ENCODE data around the gene MYLK4. TPM values are rescaled to one million over a fixed set of nuclear protein-coding genes. Genes with fewer than 3 reads are reported as not detected.

Gene MYLK4
- polyA plus RNA-seq, 1 donor from 2014 or later = 1.3 TPM

DNA sequence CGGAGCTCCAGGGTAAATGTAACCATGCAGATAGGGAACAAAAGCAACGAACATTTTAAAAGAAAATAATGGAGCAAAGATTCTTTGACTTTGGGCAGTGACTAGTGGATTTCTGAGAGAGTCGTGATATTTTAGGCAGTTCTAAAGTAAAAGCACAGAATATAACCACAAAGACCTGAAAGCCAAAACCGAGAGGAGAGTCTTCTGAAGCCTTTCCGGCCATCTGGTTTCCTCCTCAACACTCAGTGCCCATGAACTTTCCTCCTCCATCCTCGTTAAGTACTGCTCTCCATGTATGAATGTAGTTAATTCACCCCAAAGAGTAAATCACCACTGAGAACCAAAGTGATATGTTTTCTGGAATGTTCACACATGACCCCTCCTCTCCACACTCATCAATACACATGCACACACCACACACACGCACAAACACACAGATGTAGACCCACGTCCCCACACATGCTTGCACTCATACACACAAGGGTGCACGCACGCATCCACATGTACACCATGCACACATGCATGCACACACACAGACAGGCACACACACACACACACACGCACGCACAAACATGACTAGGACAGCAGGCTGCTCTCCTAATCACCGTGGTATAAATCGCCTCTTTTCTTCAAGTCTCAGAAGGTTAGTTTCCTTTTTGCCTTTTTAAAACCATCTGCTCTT lies 109.5 kb downstream of the MYLK4 start:
- Histone ChIP-seq H3F3A (ENCODE audit: insufficient read depth, low read length, poor library complexity, severe bottlenecking) (no peaks in the 10 kb centered on the region), H3K27me3 (ENCODE audit: insufficient read depth, low read depth, low read length) (no peaks in the 10 kb centered on the region), H4K20me1 (ENCODE audit: insufficient read depth) (no peaks in the 10 kb centered on the region), H3K36me3 (ENCODE audit: insufficient read depth, low read length) (no peaks in the 10 kb centered on the region), H3K9ac (ENCODE audit: low read length) (no peak overlapping the region), H3K27ac (ENCODE audit: low read length) (no peak overlapping the region), H2AFZ (ENCODE audit: low read depth, low read length) (no peak overlapping the region), H3K4me3 (ENCODE audit: low read length) (no peak overlapping the region), H3K9me2 (ENCODE audit: insufficient read depth, low read length) (no peaks in the 10 kb centered on the region), H3K79me2 (replicated peaks; ENCODE audit: insufficient read depth, low read length) (no peaks in the 10 kb centered on the region), H3K4me2 (ENCODE audit: low read length) (no peak overlapping the region), H3K9me3 (ENCODE audit: low read length) (no peaks in the 10 kb centered on the region)
- TF ChIP-seq EP300 (conservative IDR thresholded peaks at IDR 0.05; ENCODE audit: poor library complexity, severe bottlenecking) = no peak
- TF ChIP-seq, protein P1, sequence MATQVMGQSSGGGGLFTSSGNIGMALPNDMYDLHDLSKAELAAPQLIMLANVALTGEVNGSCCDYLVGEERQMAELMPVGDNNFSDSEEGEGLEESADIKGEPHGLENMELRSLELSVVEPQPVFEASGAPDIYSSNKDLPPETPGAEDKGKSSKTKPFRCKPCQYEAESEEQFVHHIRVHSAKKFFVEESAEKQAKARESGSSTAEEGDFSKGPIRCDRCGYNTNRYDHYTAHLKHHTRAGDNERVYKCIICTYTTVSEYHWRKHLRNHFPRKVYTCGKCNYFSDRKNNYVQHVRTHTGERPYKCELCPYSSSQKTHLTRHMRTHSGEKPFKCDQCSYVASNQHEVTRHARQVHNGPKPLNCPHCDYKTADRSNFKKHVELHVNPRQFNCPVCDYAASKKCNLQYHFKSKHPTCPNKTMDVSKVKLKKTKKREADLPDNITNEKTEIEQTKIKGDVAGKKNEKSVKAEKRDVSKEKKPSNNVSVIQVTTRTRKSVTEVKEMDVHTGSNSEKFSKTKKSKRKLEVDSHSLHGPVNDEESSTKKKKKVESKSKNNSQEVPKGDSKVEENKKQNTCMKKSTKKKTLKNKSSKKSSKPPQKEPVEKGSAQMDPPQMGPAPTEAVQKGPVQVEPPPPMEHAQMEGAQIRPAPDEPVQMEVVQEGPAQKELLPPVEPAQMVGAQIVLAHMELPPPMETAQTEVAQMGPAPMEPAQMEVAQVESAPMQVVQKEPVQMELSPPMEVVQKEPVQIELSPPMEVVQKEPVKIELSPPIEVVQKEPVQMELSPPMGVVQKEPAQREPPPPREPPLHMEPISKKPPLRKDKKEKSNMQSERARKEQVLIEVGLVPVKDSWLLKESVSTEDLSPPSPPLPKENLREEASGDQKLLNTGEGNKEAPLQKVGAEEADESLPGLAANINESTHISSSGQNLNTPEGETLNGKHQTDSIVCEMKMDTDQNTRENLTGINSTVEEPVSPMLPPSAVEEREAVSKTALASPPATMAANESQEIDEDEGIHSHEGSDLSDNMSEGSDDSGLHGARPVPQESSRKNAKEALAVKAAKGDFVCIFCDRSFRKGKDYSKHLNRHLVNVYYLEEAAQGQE (IDR thresholded peaks at IDR 0.05; ENCODE audit: borderline replicate concordance) = no peak
- no peak for TF ChIP-seq TAF1 (IDR thresholded peaks at IDR 0.05; ENCODE audit: low read depth)
- TF ChIP-seq SMC3 (conservative IDR thresholded peaks at IDR 0.05; ENCODE audit: poor library complexity) = no peak
- TF ChIP-seq MXI1 (conservative IDR thresholded peaks at IDR 0.05; ENCODE audit: poor library complexity, severe bottlenecking) = no peak
- TF ChIP-seq RAD21 (conservative IDR thresholded peaks at IDR 0.05) = no peak
- TF ChIP-seq, protein P2, sequence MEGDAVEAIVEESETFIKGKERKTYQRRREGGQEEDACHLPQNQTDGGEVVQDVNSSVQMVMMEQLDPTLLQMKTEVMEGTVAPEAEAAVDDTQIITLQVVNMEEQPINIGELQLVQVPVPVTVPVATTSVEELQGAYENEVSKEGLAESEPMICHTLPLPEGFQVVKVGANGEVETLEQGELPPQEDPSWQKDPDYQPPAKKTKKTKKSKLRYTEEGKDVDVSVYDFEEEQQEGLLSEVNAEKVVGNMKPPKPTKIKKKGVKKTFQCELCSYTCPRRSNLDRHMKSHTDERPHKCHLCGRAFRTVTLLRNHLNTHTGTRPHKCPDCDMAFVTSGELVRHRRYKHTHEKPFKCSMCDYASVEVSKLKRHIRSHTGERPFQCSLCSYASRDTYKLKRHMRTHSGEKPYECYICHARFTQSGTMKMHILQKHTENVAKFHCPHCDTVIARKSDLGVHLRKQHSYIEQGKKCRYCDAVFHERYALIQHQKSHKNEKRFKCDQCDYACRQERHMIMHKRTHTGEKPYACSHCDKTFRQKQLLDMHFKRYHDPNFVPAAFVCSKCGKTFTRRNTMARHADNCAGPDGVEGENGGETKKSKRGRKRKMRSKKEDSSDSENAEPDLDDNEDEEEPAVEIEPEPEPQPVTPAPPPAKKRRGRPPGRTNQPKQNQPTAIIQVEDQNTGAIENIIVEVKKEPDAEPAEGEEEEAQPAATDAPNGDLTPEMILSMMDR (IDR thresholded peaks at IDR 0.05; ENCODE audit: poor library complexity, severe bottlenecking) = no peak
- TF ChIP-seq POLR2AphosphoS5 (IDR thresholded peaks at IDR 0.05) = no peak
- TF ChIP-seq EZH2 (IDR thresholded peaks at IDR 0.05; ENCODE audit: borderline replicate concordance, insufficient read depth, low read length, poor library complexity, severe bottlenecking) = no peak

DNA sequence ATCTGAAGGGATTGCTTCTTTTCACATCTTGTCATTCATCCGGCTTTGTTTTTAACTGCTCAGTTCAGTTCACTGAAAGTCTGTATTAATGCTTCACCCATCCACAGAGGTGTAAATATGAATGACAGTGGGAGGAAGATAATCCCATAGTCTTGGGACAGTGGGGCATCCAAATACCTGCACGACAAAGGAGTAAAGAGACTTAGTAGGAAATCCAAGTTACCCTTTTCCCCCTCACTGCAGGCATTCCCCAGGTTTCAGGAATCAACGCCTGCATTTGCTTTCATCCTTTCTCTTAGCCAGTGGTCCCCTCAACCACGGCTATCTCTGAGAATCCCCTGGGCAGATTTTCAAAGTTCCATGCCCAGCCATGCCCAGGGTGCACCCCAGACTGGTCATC lies 110.2 kb downstream of the MYLK4 start:
- no peak overlapping the region for H3K4me3 ChIP-seq (ENCODE audit: low read length)
- no peak overlapping the region for H2AFZ ChIP-seq (ENCODE audit: low read depth, low read length)
- no peaks in the 10 kb centered on the region for H4K20me1 ChIP-seq (ENCODE audit: insufficient read depth)
- no peaks in the 10 kb centered on the region for H3K79me2 ChIP-seq (replicated peaks; ENCODE audit: insufficient read depth, low read length)
- no peaks in the 10 kb centered on the region for H3K27me3 ChIP-seq (ENCODE audit: insufficient read depth, low read depth, low read length)
- no peak overlapping the region for H3K9ac ChIP-seq (ENCODE audit: low read length)
- no peaks in the 10 kb centered on the region for H3F3A ChIP-seq (ENCODE audit: insufficient read depth, low read length, poor library complexity, severe bottlenecking)
- no peaks in the 10 kb centered on the region for H3K9me3 ChIP-seq (ENCODE audit: low read length)
- H3K36me3 ChIP-seq (ENCODE audit: insufficient read depth, low read length) = no peaks in the 10 kb centered on the region
- no peak overlapping the region for H3K4me2 ChIP-seq (ENCODE audit: low read length)
- TF ChIP-seq EP300 (conservative IDR thresholded peaks at IDR 0.05; ENCODE audit: poor library complexity, severe bottlenecking) = no peak
- TF ChIP-seq RAD21 (conservative IDR thresholded peaks at IDR 0.05) = no peak
- TF ChIP-seq, protein P2 (IDR thresholded peaks at IDR 0.05; ENCODE audit: poor library complexity, severe bottlenecking) = no peak
- TF ChIP-seq, protein P1 (IDR thresholded peaks at IDR 0.05; ENCODE audit: borderline replicate concordance) = no peak
- no peak for TF ChIP-seq MXI1 (conservative IDR thresholded peaks at IDR 0.05; ENCODE audit: poor library complexity, severe bottlenecking)
- no peak for TF ChIP-seq EZH2 (IDR thresholded peaks at IDR 0.05; ENCODE audit: borderline replicate concordance, insufficient read depth, low read length, poor library complexity, severe bottlenecking)
- TF ChIP-seq SMC3 (conservative IDR thresholded peaks at IDR 0.05; ENCODE audit: poor library complexity) = no peak
- no peak for TF ChIP-seq POLR2AphosphoS5 (IDR thresholded peaks at IDR 0.05)
- TF ChIP-seq TAF1 (IDR thresholded peaks at IDR 0.05; ENCODE audit: low read depth) = no peak
- no peak overlapping the region for H3K27ac ChIP-seq (ENCODE audit: low read length)
- H3K9me2 ChIP-seq (ENCODE audit: insufficient read depth, low read length) = no peaks in the 10 kb centered on the region
